ENCODE measurements around the gene NKAIN1. TPM values are rescaled to one million over a fixed set of nuclear protein-coding genes. Genes with fewer than 3 reads are reported as not detected.

Gene NKAIN1
- polyA plus RNA-seq, 1 donor, result 3.4 TPM

GRCh38 chr1:31234123-31234708 is 5.5 kb downstream of the NKAIN1 start:
- no peak for DNase-seq

- no peak for DNase-seq
Measured at GRCh38 chr1:31232689-31233088, 7.0 kb downstream of the NKAIN1 start.

- DNase-seq, result no peak
Measured at GRCh38 chr1:31231802-31232201, 7.9 kb downstream of the NKAIN1 start.

DNA sequence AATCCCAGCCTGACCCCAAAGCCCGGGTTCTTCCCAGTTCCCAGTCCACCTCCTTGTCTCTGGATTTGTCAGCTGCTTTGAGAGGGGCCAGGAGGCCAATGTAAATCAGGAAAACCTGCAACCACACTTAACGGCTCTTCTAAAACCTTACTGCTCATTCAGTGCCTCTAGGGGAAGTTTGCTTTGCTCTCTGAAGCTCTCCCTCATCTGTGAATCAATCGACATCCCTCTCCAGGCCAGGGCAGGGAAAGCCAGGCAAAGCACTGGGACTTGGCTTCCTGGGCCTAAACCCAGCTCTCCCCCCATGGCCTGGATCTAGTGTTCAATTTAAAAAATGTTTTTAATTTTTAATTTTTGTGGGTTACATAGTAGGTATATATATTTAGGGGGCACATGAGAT is 9.3 kb downstream of the NKAIN1 start:
- no peak for DNase-seq

GRCh38 chr1:31228986-31229385 is 10.7 kb downstream of the NKAIN1 start:
- no peak for DNase-seq

- peak; percentile 40 for DNase-seq
Measured at GRCh38 chr1:31227891-31228568, 11.7 kb downstream of the NKAIN1 start.

GRCh38 chr1:31224068-31224467 is 15.6 kb downstream of the NKAIN1 start:
- DNase-seq, result no peak

DNA sequence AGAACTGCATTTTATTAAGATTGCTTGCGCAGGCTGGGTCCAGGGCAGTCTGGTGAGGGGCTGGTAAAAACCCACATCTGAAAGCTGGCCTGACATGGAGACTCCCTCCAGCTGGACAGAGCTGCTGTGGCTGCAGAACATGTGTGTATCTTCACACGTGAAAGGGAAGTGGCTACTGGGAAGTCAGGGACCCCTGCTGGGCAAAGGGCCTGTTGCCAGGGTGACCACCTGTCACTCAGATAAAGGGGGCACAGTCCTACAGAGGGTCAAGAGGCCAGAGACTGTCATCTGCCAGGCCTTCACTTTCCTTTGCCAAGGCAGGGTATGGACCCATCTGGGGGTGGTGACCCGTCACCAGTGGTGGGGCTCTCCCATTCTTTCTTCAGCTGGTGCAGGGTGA is 17.5 kb downstream of the NKAIN1 start:
- DNase-seq, result no peak

GRCh38 chr1:31221072-31221471 is 18.6 kb downstream of the NKAIN1 start:
- DNase-seq, result no peak

DNA sequence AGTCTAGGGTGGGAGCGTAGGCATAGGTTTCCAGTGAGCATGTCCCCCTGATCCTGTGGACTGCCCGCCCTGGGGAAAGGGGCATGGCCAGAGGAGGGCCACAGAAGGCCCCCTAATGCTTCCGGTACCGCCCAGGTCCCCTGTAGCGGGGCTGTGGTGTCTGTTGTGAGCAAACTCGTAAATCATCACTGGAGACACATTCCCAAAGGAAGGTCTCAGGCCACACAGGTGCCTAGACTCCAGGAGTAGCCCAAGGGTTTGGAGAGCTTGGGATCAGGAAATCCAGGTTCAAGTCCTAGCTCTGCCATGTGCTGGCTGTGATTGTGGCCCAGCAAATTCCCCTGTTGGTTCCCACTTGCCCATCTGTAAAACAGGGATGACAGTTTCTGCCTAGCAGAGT is 20.2 kb downstream of the NKAIN1 start:
- no peak for DNase-seq

GRCh38 chr1:31218705-31219104 is 21.0 kb downstream of the NKAIN1 start:
- no peak for DNase-seq

GRCh38 chr1:31216016-31216415 is 23.7 kb downstream of the NKAIN1 start:
- peak; percentile 57 for DNase-seq

GRCh38 chr1:31215065-31215570 is 24.6 kb downstream of the NKAIN1 start:
- no peak for DNase-seq

DNA sequence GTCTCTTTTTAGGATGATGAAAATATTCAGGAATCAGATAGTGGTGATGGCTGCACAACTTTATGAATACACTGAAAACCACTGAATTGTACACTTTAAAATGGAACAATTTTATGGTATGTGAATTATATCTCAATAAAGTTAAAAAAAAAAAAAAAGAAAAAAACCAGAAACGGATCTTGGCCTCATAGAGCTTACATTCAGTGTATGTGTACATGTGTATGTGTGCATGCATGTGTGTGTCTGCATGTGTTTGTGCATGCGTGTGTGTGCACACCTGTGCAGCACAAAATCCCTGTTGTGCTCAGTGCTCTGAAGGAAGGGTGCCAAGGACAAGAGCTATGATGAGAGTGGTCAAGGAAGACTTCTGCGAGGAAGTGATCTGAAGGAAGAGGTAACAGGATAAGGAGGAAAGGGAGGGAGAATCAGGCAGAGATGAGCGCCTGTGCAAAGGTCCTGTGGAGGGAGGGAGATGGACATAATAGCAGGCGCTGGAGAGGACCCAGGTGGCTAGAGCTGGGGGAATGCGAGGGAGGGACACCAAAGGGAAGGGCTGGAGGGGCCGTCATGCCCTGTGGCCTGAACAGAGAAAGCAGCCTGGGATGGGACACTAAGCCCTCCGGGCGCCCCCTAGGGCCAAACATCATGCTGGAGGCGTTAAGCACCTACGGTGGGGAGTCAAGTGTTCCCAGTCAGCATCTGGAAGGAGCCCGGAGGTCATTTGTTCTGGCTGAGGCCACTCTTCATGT is 25.2 kb downstream of the NKAIN1 start:
- DNase-seq, result no peak

GRCh38 chr1:31208361-31208945 is 31.2 kb downstream of the NKAIN1 start:
- DNase-seq, result no peak

DNA sequence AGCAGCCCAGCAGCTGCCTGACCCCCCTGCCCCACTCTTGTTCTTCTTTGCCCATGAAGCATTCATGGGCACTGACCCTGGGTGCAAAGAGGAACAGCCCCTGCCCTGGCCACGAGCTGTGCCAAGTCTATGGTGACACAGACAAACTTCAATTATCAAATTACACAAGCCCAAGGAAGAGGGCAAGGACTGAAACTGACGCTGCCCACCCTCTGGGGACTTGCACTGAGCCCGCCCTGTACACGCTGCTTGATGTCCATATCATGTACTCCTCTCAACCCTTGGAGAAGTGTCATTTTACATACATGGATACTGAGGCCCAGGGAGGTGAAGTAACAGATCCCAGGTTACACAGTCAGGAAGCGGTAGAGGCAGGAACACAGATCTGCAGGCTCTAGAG is 32.1 kb downstream of the NKAIN1 start:
- no peak for DNase-seq

GRCh38 chr1:31207046-31207445 is 32.6 kb downstream of the NKAIN1 start:
- no peak for DNase-seq

GRCh38 chr1:31203215-31203614 is 36.5 kb downstream of the NKAIN1 start:
- DNase-seq, result no peak

DNA sequence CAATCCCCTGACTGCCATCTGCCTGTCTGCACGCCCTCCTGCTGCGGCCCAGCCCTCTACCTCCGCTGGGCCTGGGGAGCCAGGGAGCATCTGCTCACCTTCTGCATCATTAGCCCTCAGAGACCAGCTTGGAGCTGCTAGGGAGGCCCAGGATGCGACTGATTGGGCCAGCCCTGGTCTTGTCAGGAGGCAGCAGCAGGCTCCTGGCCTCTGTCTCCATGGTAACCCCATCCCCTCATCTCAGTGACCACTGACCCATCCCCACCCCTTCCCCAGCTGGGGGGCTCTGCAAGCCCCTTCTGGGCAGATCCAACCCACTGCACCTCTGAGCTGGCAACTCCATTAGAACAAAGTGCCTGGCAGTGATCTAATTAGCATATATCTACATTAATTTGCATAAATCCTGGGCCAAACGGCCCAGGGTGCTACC is 37.7 kb downstream of the NKAIN1 start:
- DNase-seq, result no peak

DNA sequence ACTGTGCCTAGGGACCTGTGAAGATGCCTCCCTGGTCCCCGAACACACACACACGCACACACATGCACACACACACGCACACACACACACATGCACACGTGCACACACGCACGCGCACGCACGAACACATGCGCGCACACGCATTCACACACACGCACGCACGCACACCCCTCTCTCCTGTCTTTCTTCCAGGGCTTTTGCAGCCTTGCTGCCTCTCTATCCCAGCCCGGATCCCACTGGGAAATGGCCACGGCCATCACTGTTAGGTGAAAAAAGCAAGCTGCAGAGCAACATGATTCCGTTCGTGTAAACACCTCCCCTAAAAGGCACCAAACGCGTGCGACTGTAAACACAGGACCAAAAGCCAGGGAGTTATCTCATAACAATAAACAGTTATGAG is 39.7 kb downstream of the NKAIN1 start:
- DNase-seq, result no peak

- DNase-seq, result no peak
Measured at GRCh38 chr1:31199236-31199790, 40.4 kb downstream of the NKAIN1 start.

DNA sequence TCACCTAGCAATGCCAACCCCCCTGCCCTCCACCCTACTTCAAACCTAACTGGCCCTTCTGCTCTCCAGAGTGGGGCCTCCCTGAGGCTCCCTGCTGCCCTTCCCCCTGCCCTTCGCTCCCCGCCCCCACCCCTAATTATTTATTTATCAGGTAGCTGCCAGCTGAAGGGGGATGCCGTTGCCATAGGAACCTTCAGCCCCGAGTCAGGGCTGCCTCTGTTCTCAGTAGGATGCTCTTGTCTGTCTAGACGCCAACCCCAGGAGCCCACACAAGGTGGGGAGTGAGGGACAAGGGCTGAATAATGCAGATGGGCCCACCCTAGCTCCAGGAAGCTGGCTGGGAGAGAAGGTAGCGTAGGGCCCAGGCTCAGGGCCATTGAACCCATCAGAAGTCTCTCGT is 41.1 kb downstream of the NKAIN1 start:
- DNase-seq, result no peak

GRCh38 chr1:31198150-31198549 is 41.5 kb downstream of the NKAIN1 start:
- DNase-seq, result no peak
